Stimulated activated naive CD4-positive, alpha-beta T cell (primary cell): ENCODE data around the gene KCNE3.
A peak's percentile ranks its signal among the peaks of the same experiment; 100 is the strongest.
"Not testable (repeated sequence)": the region's sequence is repeated elsewhere in the genome, so short reads cannot be mapped to it uniquely, and the experiment has no call there.

Experiments
- DNase-seq, 6 experiments: peaks; one replicate each; lab custom pipeline; 2025; lab: John Stamatoyannopoulos, UW

KCNE3 gene

GRCh38 chr11:74443071-74443864 is 24.1 kb downstream of the KCNE3 start:
- DNase-seq = no peak

- no peak for DNase-seq
Measured at GRCh38 chr11:74442636-74443035, 24.7 kb downstream of the KCNE3 start.

GRCh38 chr11:74438681-74439080 is 28.7 kb downstream of the KCNE3 start:
- DNase-seq = no peak

GRCh38 chr11:74437441-74438042 is 29.8 kb downstream of the KCNE3 start:
- no peak for DNase-seq

- no peak for DNase-seq
Measured at GRCh38 chr11:74434528-74434927, 32.8 kb downstream of the KCNE3 start.

GRCh38 chr11:74429205-74429604 is 38.1 kb downstream of the KCNE3 start:
- DNase-seq = no peak

- no peak for DNase-seq
Measured at GRCh38 chr11:74427384-74427886, 39.9 kb downstream of the KCNE3 start.

- DNase-seq = no peak
Measured at GRCh38 chr11:74425100-74425499, 42.2 kb downstream of the KCNE3 start.

- no peak for DNase-seq
Measured at GRCh38 chr11:74418509-74418895, 48.8 kb downstream of the KCNE3 start.

- DNase-seq = no peak
Measured at GRCh38 chr11:74417860-74418508, 49.4 kb downstream of the KCNE3 start.

- peak in 3 of 6 experiments; percentile 54 to 71 (median 70) for DNase-seq
Measured at GRCh38 chr11:74417379-74417804, 50.0 kb downstream of the KCNE3 start.

GRCh38 chr11:74416974-74417373 is 50.4 kb downstream of the KCNE3 start:
- not testable (repeated sequence) for DNase-seq

GRCh38 chr11:74412733-74413359 is 54.5 kb downstream of the KCNE3 start:
- no peak for DNase-seq

GRCh38 chr11:74412321-74412720 is 55.0 kb downstream of the KCNE3 start:
- DNase-seq = no peak

GRCh38 chr11:74409633-74410032 is 57.7 kb downstream of the KCNE3 start:
- DNase-seq = no peak
